Progenitor cell of endocrine pancreas (in vitro differentiated cells): ENCODE data around the gene EIF2D. TPM values are rescaled to one million over a fixed set of nuclear protein-coding genes. Genes with fewer than 3 reads are reported as not detected.

ENCODE experiments used
- DNase-seq: peaks from one replicate; pipeline ENCODE4 v3.0.0; 2021; ENCODE audit warnings: low spot score; ENCODE audit not compliant: unreplicated experiment
- H3K27ac Mint-ChIP-seq: 2 replicates; pipeline ENCODE4 v1.8.0; 2021; ENCODE audit warnings: mild to moderate bottlenecking, moderate library complexity, mixed read lengths
- H3K27me3 Mint-ChIP-seq: 2 replicates; pipeline ENCODE4 v1.8.0; 2021; ENCODE audit warnings: mixed read lengths
- H3K36me3 Mint-ChIP-seq: 2 replicates; pipeline ENCODE4 v1.8.0; 2022; ENCODE audit warnings: mixed read lengths; ENCODE audit not compliant: insufficient read depth
- H3K4me1 Mint-ChIP-seq: 2 replicates; pipeline ENCODE4 v1.8.0; 2021; ENCODE audit warnings: low read depth, mixed read lengths
- H3K4me3 Mint-ChIP-seq: 2 replicates; pipeline ENCODE4 v1.8.0; 2021; ENCODE audit warnings: low read depth, mild to moderate bottlenecking, moderate library complexity, mixed read lengths
- H3K9me3 Mint-ChIP-seq: 2 replicates; pipeline ENCODE4 v1.8.0; 2021; ENCODE audit warnings: low read depth, mixed read lengths
- total RNA-seq: library from RNA; stranded (reverse); gene quantifications from 2 replicates; pipeline ENCODE4 v1.2.1, GENCODE V29; 2021
- TF ChIP-seq, protein P1 (sequence below): fragments of 200-600 bp; sonication (generic); IDR thresholded peaks from one replicate; pipeline ENCODE4 v1.5.0; 2021; ENCODE audit warnings: antibody characterized with exemption, mild to moderate bottlenecking; ENCODE audit not compliant: unreplicated experiment

Gene EIF2D
- total RNA-seq, 1 donor from 2014 or later: 36.8 TPM

DNA sequence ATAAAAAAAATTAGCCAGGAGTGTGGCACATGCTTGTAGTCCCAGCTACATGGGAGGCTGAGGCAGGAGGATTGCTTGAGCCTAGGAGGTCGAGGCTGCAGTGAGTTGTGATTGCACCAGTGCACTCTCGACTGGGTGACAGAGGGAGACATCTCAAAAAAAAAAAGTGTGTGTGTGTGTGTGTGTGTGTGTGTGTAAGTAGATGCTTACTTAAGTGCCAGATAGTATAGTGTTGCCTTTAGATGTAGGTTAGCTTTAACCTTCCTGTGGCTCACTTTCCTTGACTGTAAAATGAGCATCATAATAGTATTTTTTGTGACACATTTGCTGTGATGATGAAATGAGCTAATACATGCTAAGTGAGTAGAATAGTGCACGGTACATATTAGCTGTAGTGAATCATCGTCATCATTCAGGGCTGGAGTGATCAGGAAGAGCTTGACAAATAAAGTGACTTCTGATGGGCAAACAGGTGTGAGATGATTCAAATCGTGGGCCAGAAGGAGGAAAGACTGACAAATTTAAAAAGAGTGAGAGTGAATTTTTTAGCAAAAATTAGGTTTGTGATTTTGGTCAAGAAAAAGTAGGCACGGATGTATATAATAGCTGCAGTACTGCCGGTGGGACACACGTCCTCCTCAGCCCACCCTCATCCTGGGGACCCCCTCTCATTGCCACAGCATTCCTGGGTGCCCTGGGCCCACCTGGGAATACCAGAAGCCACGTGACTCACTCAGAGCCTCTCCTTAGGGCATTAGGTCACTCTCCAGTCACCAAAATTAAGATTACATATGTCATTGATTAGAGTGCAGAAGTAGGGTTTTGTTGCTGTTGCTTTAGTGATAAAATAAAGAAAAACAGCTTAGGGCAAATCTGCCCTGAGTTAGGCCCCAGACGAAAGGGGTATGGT, 33.9 kb downstream of the EIF2D start:
- Mint-ChIP-seq H3K27ac (no peak overlapping the region), H3K36me3 (no peaks in the 10 kb centered on the region), H3K9me3 (no peaks in the 10 kb centered on the region), H3K4me1 (peaks cover 2% of the 10 kb centered on the region), H3K27me3 (peaks cover 16% of the 10 kb centered on the region), H3K4me3 (no peak overlapping the region)
- TF ChIP-seq, protein P1, sequence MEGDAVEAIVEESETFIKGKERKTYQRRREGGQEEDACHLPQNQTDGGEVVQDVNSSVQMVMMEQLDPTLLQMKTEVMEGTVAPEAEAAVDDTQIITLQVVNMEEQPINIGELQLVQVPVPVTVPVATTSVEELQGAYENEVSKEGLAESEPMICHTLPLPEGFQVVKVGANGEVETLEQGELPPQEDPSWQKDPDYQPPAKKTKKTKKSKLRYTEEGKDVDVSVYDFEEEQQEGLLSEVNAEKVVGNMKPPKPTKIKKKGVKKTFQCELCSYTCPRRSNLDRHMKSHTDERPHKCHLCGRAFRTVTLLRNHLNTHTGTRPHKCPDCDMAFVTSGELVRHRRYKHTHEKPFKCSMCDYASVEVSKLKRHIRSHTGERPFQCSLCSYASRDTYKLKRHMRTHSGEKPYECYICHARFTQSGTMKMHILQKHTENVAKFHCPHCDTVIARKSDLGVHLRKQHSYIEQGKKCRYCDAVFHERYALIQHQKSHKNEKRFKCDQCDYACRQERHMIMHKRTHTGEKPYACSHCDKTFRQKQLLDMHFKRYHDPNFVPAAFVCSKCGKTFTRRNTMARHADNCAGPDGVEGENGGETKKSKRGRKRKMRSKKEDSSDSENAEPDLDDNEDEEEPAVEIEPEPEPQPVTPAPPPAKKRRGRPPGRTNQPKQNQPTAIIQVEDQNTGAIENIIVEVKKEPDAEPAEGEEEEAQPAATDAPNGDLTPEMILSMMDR: no peak
- no peak for DNase-seq

DNA sequence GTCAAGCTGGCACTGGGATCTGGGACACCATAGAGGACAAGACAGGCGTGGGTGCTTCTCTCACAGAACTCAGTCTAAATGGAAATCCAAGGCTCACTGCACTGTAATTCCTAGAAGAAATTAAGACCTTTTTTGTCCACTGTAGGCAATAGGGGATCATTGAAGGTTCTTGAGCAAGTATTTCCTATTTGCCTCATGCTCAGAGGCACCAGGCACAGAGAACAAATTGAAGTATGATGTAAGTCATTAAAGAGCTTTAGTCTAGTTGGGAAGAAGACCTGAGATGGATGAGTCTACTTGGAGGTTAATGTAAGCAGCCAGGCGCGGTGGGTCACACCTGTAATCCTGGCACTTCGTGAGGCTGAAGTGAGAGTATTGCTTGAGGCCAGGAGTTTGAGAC, 34.6 kb downstream of the EIF2D start:
- TF ChIP-seq, protein P1: no peak
- no peak overlapping the region for H3K27ac Mint-ChIP-seq
- H3K36me3 Mint-ChIP-seq: no peaks in the 10 kb centered on the region
- H3K4me1 Mint-ChIP-seq: peaks cover 2% of the 10 kb centered on the region
- peaks cover 16% of the 10 kb centered on the region for H3K27me3 Mint-ChIP-seq
- H3K9me3 Mint-ChIP-seq: no peaks in the 10 kb centered on the region
- no peak overlapping the region for H3K4me3 Mint-ChIP-seq
- DNase-seq: no peak

DNA sequence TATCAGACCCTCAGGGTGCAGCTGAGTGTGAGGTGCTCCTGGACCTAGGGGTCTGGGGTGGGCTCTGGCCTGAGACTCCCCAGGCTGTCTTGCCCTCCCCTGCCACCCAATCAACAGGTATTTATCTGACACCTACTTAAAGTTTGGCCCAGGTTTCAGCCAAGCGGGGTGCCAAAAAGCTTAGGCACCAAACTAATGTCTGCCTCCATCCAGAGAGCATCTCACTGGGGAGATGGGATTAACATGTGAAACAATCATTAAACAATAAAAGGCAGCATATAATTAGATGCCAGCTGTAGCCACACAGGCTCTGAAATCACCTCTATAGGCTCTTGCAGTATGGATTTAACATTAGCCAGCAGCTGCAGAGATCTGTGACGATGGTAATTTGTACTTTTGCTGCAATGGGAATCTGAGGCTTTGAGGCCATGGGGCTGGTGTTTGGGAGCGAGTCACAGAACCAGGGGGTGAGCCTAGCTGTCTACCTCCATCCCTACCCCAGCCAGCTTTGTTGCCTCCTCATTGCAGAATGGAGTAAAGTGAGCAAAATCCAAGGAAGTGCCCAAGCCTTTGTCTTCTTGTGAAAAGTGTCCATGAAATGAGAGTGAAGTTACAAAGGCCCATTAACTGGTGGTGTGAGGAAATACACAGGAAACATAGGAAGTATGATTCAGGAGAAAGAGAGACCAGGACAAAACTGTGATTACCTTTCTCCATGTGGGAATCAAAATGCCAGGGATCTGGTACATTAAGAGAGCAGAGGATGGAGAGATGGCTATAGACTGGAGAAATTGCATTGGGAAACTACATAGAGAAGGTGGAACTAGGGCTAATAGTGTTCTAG, 36.1 kb downstream of the EIF2D start:
- Mint-ChIP-seq H3K9me3 (no peaks in the 10 kb centered on the region), H3K4me1 (peaks cover 2% of the 10 kb centered on the region), H3K27ac (no peak overlapping the region), H3K4me3 (no peak overlapping the region), H3K36me3 (no peaks in the 10 kb centered on the region), H3K27me3 (peaks cover 16% of the 10 kb centered on the region)
- DNase-seq: no peak
- TF ChIP-seq, protein P1: no peak

DNA sequence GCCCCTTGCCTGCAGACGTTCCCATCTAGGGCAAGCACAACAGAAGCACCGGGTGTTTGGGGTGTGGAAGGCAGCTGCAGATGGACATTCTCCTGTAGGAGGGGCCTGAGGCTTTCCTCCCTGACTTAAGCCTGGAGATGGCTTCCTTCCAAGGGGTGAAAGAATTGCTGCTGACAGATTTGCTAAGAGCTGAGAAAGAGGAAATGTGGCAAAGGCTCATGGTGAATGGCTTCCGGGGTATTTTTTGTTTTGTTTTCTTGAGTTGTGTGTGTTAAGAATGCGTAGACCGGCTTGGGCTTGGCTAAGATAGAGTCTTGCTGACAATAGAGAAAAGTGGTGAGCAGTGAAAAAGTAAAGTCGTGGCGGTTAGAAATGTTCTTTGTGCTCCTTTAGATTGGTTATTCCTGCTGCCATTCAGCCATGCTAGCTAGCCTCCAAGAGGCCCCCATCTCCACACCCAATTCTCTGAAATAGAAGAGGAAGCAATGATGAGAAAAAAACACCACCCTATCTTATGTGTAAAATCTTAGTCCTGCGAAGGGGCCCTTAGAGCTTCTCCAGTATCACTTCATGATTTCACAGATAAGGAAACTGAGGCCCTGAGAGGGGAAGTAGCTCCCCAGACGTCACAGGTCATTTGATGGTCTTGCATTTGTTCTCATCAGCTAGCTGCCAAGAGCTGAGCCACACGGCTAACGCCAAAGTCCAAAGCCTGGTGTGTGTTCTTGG, 36.9 kb downstream of the EIF2D start:
- Mint-ChIP-seq H3K9me3 (no peaks in the 10 kb centered on the region), H3K36me3 (no peaks in the 10 kb centered on the region), H3K27me3 (peaks cover 13% of the 10 kb centered on the region), H3K4me3 (no peak overlapping the region), H3K27ac (no peak overlapping the region), H3K4me1 (peaks cover 2% of the 10 kb centered on the region)
- no peak for DNase-seq
- TF ChIP-seq, protein P1: no peak

DNA sequence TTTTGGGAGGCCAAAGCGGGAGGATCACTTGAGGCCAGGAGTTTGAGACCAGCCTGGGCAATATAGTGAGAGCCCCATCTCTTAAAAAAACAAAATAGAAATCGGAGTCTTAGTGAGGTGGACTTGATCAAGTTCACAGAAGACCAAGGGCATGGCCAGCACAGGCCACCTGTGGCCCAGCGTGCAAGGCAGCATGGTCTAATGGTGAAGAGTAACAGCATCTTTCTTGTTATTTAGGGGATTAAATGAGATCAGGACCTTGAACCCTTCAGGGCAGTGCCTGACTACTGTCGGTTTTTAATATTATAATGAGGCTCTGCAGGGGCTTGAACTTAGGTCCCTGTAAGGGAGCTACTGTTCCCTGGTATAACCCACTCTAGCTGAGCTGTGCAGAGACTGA, 38.5 kb downstream of the EIF2D start:
- H3K27ac Mint-ChIP-seq: no peak overlapping the region
- peaks cover 4% of the 10 kb centered on the region for H3K27me3 Mint-ChIP-seq
- no peak for DNase-seq
- H3K4me1 Mint-ChIP-seq: peaks cover 2% of the 10 kb centered on the region
- no peak overlapping the region for H3K4me3 Mint-ChIP-seq
- H3K36me3 Mint-ChIP-seq: no peaks in the 10 kb centered on the region
- TF ChIP-seq, protein P1: no peak
- H3K9me3 Mint-ChIP-seq: no peaks in the 10 kb centered on the region
